NCI-H2171 treated with DMSO at 0.1 percent for 48 hours (cell line): ENCODE results near the gene CD1C.
"Not testable (repeated sequence)": the region's sequence is repeated elsewhere in the genome, so short reads cannot be mapped to it uniquely, and the experiment has no call there.

ENCODE experiments used
- DNase-seq: peaks from one replicate; lab custom pipeline; 2025; lab: John Stamatoyannopoulos, UW

Gene CD1C

DNA sequence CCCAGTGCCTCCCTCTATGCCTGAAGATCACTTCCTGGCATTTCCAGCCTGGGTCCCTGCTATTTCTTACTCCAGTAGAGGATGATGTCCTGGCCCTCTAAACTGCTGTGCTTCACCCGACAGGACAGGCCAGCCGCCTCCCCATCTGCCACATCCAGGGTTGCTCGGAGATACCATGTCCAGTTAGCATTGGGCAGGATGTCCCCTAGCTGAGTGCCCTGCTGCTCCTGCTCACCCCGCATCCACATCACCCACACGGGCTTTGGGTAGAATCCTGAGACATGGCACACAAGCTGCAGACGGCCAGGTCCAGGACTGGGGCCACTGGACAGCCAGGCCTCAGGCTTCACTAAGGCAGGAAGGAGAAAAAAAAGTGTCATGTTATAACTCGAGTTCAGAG, 39.6 kb downstream of the CD1C start:
- no peak for DNase-seq

DNA sequence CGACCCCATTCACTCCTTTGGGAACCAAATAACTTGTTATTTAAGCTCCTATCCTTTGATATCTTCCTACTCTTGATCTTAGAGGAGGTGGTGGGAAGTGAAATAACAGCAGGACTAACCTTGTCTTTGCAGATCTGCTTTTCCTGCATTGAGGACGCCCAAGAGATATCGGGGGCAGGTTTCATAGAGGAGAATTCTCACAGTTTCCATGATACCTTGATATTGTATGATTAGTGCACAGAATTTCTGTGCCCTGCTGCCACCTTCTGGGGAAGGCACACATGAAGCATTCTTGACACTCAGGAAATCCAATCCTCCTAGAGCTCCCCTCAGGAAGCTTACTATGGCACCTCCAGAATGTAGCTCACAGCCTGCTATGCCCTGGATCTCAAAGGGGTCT, 40.0 kb downstream of the CD1C start:
- no peak for DNase-seq

- no peak for DNase-seq
Measured at GRCh38 chr1:158330391-158331105, 40.8 kb downstream of the CD1C start.

- no peak for DNase-seq
Measured at GRCh38 chr1:158331106-158331425, 41.3 kb downstream of the CD1C start.

GRCh38 chr1:158331481-158332150, 41.9 kb downstream of the CD1C start, which contains the start of gene CD1B:
CD1B (minus strand) TSS chr1:158331531; CDS start chr1:158331423, 108 bp downstream.
- DNase-seq: no peak

- no peak for DNase-seq
Measured at GRCh38 chr1:158333405-158334155, 43.9 kb downstream of the CD1C start.

DNA sequence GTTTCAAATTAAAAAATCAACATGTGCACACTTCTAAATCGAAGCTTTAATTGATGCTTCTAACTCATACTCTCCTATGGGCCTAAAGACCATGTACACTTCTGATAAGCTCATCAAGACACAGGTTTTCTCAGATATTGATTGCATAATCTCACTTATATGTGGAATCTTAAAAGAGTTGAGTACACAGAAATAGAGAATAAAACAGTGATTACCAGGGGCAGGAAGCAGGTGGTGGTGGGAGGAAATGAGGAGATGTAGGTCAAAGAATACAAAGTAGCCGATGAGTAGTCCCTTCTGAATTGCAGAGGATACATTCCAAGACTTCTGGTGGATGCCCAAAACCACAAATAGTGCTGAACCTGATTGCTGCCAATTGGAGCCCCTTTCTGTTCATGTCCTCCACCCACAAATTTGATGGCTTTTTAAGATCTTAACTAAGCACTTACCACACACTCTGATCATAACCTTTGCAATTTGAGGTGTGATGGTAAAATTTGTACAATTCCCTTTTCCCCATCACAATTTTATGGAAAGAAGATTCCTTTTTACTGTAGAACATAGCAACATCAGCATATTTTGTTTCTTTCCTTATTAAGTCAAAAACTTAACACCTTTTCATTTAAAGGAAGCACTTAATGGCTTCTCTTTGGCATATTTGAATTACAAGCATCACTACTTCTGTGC, 44.9 kb downstream of the CD1C start:
- DNase-seq: no peak

DNA sequence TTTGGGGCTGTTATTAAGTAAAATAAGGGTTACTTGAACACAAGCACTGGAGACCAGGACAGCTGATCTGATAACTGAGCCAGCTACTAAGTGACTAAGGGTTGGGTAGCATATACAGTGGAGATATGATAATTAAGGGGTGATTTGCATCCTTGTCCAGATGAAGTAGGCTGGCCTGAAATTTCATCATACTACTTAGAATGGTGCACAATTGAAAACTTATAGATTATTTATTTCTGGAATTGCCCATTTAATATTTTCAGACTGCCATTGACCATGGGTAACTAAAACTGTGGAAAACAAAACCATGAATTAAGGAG, 45.5 kb downstream of the CD1C start:
- no peak for DNase-seq

DNA sequence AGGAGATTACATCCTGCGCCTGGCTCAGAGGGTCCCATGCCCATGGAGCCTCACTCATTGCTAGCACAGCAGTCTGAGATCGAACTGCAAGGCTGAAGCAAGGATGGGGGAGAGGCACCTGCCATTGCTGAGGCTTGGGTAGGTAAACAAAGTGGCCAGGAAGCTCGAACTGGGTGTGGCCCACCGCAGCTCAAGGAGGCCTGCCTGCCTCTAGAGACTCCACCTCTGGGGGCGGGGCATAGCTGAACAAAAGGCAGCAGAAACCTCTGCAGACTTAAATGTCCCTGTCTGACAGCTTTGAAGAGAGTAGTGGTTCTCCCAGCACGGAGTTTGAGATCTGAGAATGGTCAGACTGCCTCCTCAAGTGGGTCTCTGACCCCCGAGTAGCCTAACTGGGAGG, 46.7 kb downstream of the CD1C start:
- DNase-seq: not testable (repeated sequence)
